DOHH2 (cell line): ENCODE results near the gene ZNF793.

ENCODE experiments used
- H3F3A ChIP-seq: fragments of 200-600 bp; sonication (generic), shearing (Covaris generic); 2 replicates; pipeline ENCODE4 v1.6.0; 2016; ENCODE audit warnings: antibody characterized with exemption, mild to moderate bottlenecking; ENCODE audit not compliant: control insufficient read depth, insufficient read depth
- H3K27ac ChIP-seq: fragments of 200-600 bp; sonication (generic); 2 replicates; pipeline ENCODE4 v1.5.1; 2014; ENCODE audit warnings: low read depth, mild to moderate bottlenecking, low read length, moderate library complexity
- H3K27me3 ChIP-seq: fragments of 200-600 bp; sonication (generic); 2 replicates; pipeline ENCODE4 v1.6.1; 2014; ENCODE audit warnings: mild to moderate bottlenecking, low read length, mixed read lengths; ENCODE audit not compliant: control insufficient read depth
- H3K36me3 ChIP-seq: fragments of 200-600 bp; sonication (generic); 2 replicates; pipeline ENCODE4 v1.6.1; 2014; ENCODE audit warnings: mild to moderate bottlenecking, low read length, moderate library complexity, mixed read lengths; ENCODE audit not compliant: control insufficient read depth
- H3K4me1 ChIP-seq: fragments of 200-600 bp; sonication (generic); 2 replicates; pipeline ENCODE4 v1.6.1; 2014; ENCODE audit warnings: mild to moderate bottlenecking, low read length, mixed read lengths; ENCODE audit not compliant: control insufficient read depth
- H3K4me2 ChIP-seq: fragments of 200-600 bp; sonication (generic); 2 replicates; pipeline ENCODE4 v1.6.0; 2014; ENCODE audit warnings: mild to moderate bottlenecking, low read length, moderate library complexity
- H3K4me3 ChIP-seq: fragments of 200-600 bp; sonication (generic); 2 replicates; pipeline ENCODE4 v1.5.1; 2014; ENCODE audit warnings: mild to moderate bottlenecking, low read length, mixed read lengths
- H3K79me2 ChIP-seq: fragments of 200-600 bp; sonication (generic); 2 replicates; pipeline ENCODE4 v1.6.1; 2014; ENCODE audit warnings: mild to moderate bottlenecking, low read length, mixed read lengths; ENCODE audit not compliant: control insufficient read depth
- H3K9me2 ChIP-seq: fragments of 200-600 bp; sonication (generic); replicated peaks from 2 replicates; pipeline ENCODE4 v1.6.1; 2014; ENCODE audit warnings: mild to moderate bottlenecking, low read length, mixed read lengths; ENCODE audit not compliant: control insufficient read depth
- H3K9me3 ChIP-seq: fragments of 200-600 bp; sonication (generic); 2 replicates; pipeline ENCODE4 v1.6.1; 2014; ENCODE audit warnings: antibody characterized with exemption, low read length, mixed read lengths; ENCODE audit not compliant: control insufficient read depth, insufficient read depth
- H4K20me1 ChIP-seq: fragments of 200-600 bp; sonication (generic); 2 replicates; pipeline ENCODE4 v1.6.0; 2014; ENCODE audit warnings: low read depth, mild to moderate bottlenecking, antibody characterized with exemption, low read length, moderate library complexity; ENCODE audit not compliant: control insufficient read depth, insufficient read depth
- CTCF ChIP-seq: fragments of 200-600 bp; sonication (generic); IDR thresholded peaks from one replicate; pipeline ENCODE4 v1.5.1; 2014; ENCODE audit warnings: antibody characterized with exemption, mild to moderate bottlenecking, low read depth, low read length; ENCODE audit not compliant: poor library complexity, severe bottlenecking
- EZH2phosphoT487 ChIP-seq: fragments of 200-600 bp; sonication (generic); IDR thresholded peaks from 2 replicates; pipeline ENCODE4 v1.6.1; 2017; ENCODE audit warnings: borderline replicate concordance, mild to moderate bottlenecking, antibody characterized with exemption, low read length, moderate library complexity, mixed read lengths

Gene ZNF793

GRCh38 chr19:37472165-37472564, 34.6 kb upstream of the ZNF793 start:
- no peaks in the 10 kb centered on the region for H3K9me2 ChIP-seq
- no peak overlapping the region for H3K27ac ChIP-seq
- no peaks in the 10 kb centered on the region for H3K27me3 ChIP-seq
- H3K9me3 ChIP-seq, result peaks cover 45% of the 10 kb centered on the region
- H4K20me1 ChIP-seq, result no peaks in the 10 kb centered on the region
- no peak overlapping the region for H3K4me3 ChIP-seq
- H3K36me3 ChIP-seq, result peaks cover 7% of the 10 kb centered on the region; the same call in 1 of the 2 replicates
- no peak overlapping the region for H3K4me2 ChIP-seq
- peaks cover 4% of the 10 kb centered on the region; the same call in 1 of the 2 replicates for H3F3A ChIP-seq
- TF ChIP-seq CTCF (no peak), EZH2phosphoT487 (no peak)
- no peaks in the 10 kb centered on the region for H3K79me2 ChIP-seq
- peaks cover 17% of the 10 kb centered on the region for H3K4me1 ChIP-seq

- Histone ChIP-seq H3K79me2 (no peaks in the 10 kb centered on the region), H3K9me2 (no peaks in the 10 kb centered on the region), H3K27me3 (no peaks in the 10 kb centered on the region), H3K4me3 (no peak overlapping the region), H4K20me1 (no peaks in the 10 kb centered on the region), H3F3A (no peaks in the 10 kb centered on the region), H3K27ac (no peak overlapping the region), H3K4me1 (no peaks in the 10 kb centered on the region), H3K4me2 (no peak overlapping the region), H3K9me3 (peaks cover 32% of the 10 kb centered on the region), H3K36me3 (no peaks in the 10 kb centered on the region)
- TF ChIP-seq CTCF (no peak), EZH2phosphoT487 (no peak)
Observed at GRCh38 chr19:37484406-37485168, 22.2 kb upstream of the ZNF793 start.

GRCh38 chr19:37492213-37492612, 14.5 kb upstream of the ZNF793 start:
- no peaks in the 10 kb centered on the region for H3K36me3 ChIP-seq
- H3K79me2 ChIP-seq, result no peaks in the 10 kb centered on the region
- H3K4me2 ChIP-seq, result no peak overlapping the region
- H3K9me3 ChIP-seq, result peaks cover 7% of the 10 kb centered on the region; the same call in 1 of the 2 replicates
- H3K4me3 ChIP-seq, result no peak overlapping the region
- no peaks in the 10 kb centered on the region for H4K20me1 ChIP-seq
- H3K27ac ChIP-seq, result no peak overlapping the region
- H3K27me3 ChIP-seq, result no peaks in the 10 kb centered on the region
- no peaks in the 10 kb centered on the region for H3K4me1 ChIP-seq
- TF ChIP-seq EZH2phosphoT487 (no peak), CTCF (no peak)
- H3F3A ChIP-seq, result no peaks in the 10 kb centered on the region
- no peaks in the 10 kb centered on the region for H3K9me2 ChIP-seq
